ENCODE data around the gene MYOM3. TPM values are rescaled to one million over a fixed set of nuclear protein-coding genes. Genes with fewer than 3 reads are reported as not detected.

The MYOM3 gene
- total RNA-seq, 1 experiment from 2014 or later, result 0.05 TPM

DNA sequence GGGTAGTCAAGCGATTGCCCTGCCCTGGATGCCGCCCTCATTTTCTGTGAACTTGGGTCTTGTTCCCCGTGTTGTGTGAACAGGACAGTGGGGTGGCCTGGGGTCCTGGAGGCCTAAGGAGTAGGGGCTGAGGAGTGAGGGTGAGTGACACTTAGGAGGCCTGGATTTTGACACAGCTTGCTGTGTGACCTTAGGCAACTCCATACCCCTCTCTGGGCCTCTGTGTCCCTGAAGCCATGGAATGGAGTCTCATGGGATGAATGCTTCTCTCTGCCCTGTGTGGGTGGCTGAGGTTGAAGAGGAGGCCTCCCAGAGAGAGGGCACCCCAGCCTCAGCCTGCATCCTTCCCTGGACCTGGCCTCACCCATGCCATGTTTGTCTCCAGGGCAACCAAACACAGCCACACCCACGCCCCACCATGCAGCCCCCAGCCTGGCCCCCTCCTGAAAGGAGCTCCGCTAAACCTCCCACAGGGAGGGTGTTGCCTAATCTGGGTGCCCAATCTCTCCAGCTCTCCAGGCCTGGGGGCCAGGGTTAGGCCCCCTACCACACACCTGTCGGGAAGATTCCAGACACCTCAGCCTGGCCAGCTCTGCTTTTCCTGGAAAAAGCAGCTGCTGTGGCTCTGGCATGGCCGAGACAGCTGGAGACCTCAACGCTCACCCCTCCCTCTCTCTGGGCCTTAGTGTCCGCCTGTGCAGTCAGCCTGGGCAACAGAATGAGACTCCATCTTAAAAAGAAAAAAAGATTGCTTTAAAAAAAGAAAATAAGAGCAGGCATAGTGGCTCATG is 9.9 kb downstream of the MYOM3 start:
- DNase-seq (ENCODE audit: low read depth, low spot score), result no peak
- no peak for ATAC-seq
- Histone ChIP-seq H3K36me3 (ENCODE audit: control insufficient read depth, insufficient read depth, low read length) (no peaks in the 10 kb centered on the region), H3K27me3 (ENCODE audit: control insufficient read depth, insufficient read depth, low read length) (no peaks in the 10 kb centered on the region), H3K4me1 (ENCODE audit: control insufficient read depth, insufficient read depth, low read length) (no peaks in the 10 kb centered on the region; the same call in 1 of the 2 replicates), H3K9me3 (ENCODE audit: control insufficient read depth, insufficient read depth, low read depth, low read length) (no peaks in the 10 kb centered on the region), H3K27ac (ENCODE audit: low read length) (no peak overlapping the region), H3K4me3 (ENCODE audit: low read depth in 2 of 2, low read length in 2 of 2) (no peak overlapping the region)
- CTCF ChIA-PET, result interaction anchor here (0.8 kb wide), 1 partner anchor 48 kb away, joined by 3 read pairs; no protein-coding TSS in a partner anchor
- in situ Hi-C loops (cut with HindIII; ENCODE audit: low pct_unique_long_range_greater_than_20kb, low sequenced_read_pairs) (no loop called here), intact Hi-C loops (cut with micrococcal nuclease; ENCODE audit: unreplicated experiment) (no loop called here)
- POLR2A ChIA-PET, result interaction anchor here (1.1 kb wide), 1 partner anchor 125 kb away, joined by 4 read pairs; no protein-coding TSS in a partner anchor
- TF ChIP-seq POLR2AphosphoS5 (IDR thresholded peaks at IDR 0.05; ENCODE audit: low read depth, low read length) (no peak), SIN3A (IDR thresholded peaks at IDR 0.05; ENCODE audit: borderline replicate concordance, insufficient read depth, low read depth, low read length) (no peak), TCF7L2 (IDR thresholded peaks at IDR 0.05; ENCODE audit: low read depth, low read length) (no peak)
- TF ChIP-seq, protein P1, sequence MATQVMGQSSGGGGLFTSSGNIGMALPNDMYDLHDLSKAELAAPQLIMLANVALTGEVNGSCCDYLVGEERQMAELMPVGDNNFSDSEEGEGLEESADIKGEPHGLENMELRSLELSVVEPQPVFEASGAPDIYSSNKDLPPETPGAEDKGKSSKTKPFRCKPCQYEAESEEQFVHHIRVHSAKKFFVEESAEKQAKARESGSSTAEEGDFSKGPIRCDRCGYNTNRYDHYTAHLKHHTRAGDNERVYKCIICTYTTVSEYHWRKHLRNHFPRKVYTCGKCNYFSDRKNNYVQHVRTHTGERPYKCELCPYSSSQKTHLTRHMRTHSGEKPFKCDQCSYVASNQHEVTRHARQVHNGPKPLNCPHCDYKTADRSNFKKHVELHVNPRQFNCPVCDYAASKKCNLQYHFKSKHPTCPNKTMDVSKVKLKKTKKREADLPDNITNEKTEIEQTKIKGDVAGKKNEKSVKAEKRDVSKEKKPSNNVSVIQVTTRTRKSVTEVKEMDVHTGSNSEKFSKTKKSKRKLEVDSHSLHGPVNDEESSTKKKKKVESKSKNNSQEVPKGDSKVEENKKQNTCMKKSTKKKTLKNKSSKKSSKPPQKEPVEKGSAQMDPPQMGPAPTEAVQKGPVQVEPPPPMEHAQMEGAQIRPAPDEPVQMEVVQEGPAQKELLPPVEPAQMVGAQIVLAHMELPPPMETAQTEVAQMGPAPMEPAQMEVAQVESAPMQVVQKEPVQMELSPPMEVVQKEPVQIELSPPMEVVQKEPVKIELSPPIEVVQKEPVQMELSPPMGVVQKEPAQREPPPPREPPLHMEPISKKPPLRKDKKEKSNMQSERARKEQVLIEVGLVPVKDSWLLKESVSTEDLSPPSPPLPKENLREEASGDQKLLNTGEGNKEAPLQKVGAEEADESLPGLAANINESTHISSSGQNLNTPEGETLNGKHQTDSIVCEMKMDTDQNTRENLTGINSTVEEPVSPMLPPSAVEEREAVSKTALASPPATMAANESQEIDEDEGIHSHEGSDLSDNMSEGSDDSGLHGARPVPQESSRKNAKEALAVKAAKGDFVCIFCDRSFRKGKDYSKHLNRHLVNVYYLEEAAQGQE (IDR thresholded peaks at IDR 0.05; ENCODE audit: insufficient read depth in 1 of 2, low read depth in 2 of 2, low read length in 1 of 2), result no peak
- TF ChIP-seq, protein P2, sequence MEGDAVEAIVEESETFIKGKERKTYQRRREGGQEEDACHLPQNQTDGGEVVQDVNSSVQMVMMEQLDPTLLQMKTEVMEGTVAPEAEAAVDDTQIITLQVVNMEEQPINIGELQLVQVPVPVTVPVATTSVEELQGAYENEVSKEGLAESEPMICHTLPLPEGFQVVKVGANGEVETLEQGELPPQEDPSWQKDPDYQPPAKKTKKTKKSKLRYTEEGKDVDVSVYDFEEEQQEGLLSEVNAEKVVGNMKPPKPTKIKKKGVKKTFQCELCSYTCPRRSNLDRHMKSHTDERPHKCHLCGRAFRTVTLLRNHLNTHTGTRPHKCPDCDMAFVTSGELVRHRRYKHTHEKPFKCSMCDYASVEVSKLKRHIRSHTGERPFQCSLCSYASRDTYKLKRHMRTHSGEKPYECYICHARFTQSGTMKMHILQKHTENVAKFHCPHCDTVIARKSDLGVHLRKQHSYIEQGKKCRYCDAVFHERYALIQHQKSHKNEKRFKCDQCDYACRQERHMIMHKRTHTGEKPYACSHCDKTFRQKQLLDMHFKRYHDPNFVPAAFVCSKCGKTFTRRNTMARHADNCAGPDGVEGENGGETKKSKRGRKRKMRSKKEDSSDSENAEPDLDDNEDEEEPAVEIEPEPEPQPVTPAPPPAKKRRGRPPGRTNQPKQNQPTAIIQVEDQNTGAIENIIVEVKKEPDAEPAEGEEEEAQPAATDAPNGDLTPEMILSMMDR (IDR thresholded peaks at IDR 0.05), result no peak
- BruUV-seq (replicated peaks), result no TSS peak

DNA sequence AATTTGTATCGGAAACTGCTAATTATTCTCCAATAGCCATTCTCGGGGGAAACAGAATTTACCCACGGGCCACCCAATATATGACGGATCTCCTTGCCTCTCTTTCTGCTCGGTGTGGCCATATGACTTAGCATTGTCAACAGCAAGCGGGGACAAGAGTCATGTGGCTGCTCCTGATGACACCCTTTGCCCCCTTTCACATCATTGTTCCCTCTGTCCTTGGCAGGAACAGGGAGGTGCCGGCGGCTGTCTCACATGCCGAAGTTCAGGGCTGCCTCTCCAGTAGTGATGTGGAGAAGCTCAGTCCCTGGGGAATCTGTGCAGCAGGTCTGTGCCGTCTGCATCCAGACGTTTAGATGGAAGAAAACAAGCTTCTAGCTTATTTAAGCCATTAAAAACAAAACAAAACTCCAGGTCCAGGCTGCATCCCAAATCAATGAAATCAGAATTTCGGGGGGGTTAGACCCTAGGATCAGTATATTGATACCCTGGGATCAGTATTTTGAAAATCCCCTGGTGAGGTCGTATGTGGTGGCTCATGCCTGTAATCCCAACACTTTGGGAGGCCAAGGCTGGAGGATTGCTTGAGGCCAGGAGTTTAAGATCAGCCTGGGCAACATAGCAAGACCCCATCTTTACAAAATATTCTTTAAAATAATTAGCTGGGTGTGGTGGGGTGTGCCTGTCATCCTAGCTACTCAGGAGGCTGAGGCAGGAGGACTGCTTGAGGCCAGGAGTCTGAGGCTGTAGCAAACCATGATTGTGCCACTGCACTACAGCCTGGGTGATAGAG is 10.8 kb downstream of the MYOM3 start:
- H3K36me3 ChIP-seq (ENCODE audit: control insufficient read depth, insufficient read depth, low read length), result no peaks in the 10 kb centered on the region
- intact Hi-C loops (cut with micrococcal nuclease; ENCODE audit: unreplicated experiment), result no loop called here
- in situ Hi-C loops (cut with HindIII; ENCODE audit: low pct_unique_long_range_greater_than_20kb, low sequenced_read_pairs), result no loop called here
- H3K4me3 ChIP-seq (ENCODE audit: low read depth in 2 of 2, low read length in 2 of 2), result no peak overlapping the region
- TF ChIP-seq POLR2AphosphoS5 (IDR thresholded peaks at IDR 0.05; ENCODE audit: low read depth, low read length) (no peak), TCF7L2 (IDR thresholded peaks at IDR 0.05; ENCODE audit: low read depth, low read length) (no peak)
- TF ChIP-seq, protein P2 (IDR thresholded peaks at IDR 0.05), result no peak
- POLR2A ChIA-PET, result no interaction called here
- H3K4me1 ChIP-seq (ENCODE audit: control insufficient read depth, insufficient read depth, low read length), result no peaks in the 10 kb centered on the region; the same call in 1 of the 2 replicates
- no peaks in the 10 kb centered on the region for H3K27me3 ChIP-seq (ENCODE audit: control insufficient read depth, insufficient read depth, low read length)
- ATAC-seq, result no peak
- no TSS peak for BruUV-seq (replicated peaks)
- no peak for DNase-seq (ENCODE audit: low read depth, low spot score)
- CTCF ChIA-PET, result no interaction called here
- H3K9me3 ChIP-seq (ENCODE audit: control insufficient read depth, insufficient read depth, low read depth, low read length), result no peaks in the 10 kb centered on the region
- H3K27ac ChIP-seq (ENCODE audit: low read length), result no peak overlapping the region
